Measurements from ENCODE around the gene MAZ.
"Not testable (repeated sequence)": the region's sequence is repeated elsewhere in the genome, so short reads cannot be mapped to it uniquely, and the experiment has no call there.

MAZ gene

GRCh38 chr16:29784901-29785500 is 21.3 kb upstream of the MAZ start:
- DNase-seq (ENCODE audit: low spot score), result no peak

GRCh38 chr16:29787155-29787554 is 19.2 kb upstream of the MAZ start:
- DNase-seq (ENCODE audit: low spot score), result not testable (repeated sequence)

- DNase-seq (ENCODE audit: low spot score), result no peak
Observed at GRCh38 chr16:29789775-29790182, 16.6 kb upstream of the MAZ start.

GRCh38 chr16:29790183-29790948 is 16.0 kb upstream of the MAZ start, which contains the start of gene KIF22:
TSS of gene KIF22 (plus strand) at chr16:29790751. CDS start at chr16:29790760, 9 bp downstream.
- peak; percentile 99 for DNase-seq (ENCODE audit: low spot score)

GRCh38 chr16:29790949-29791844 is 15.1 kb upstream of the MAZ start:
- no peak for DNase-seq (ENCODE audit: low spot score)

- no peak for DNase-seq (ENCODE audit: low spot score)
Observed at GRCh38 chr16:29791845-29792807, 14.2 kb upstream of the MAZ start.

- not testable (repeated sequence) for DNase-seq (ENCODE audit: low spot score)
Observed at GRCh38 chr16:29793153-29793552, 13.2 kb upstream of the MAZ start.

- no peak for DNase-seq (ENCODE audit: low spot score)
Observed at GRCh38 chr16:29794231-29794710, 12.1 kb upstream of the MAZ start.

- no peak for DNase-seq (ENCODE audit: low spot score)
Observed at GRCh38 chr16:29802416-29802935, 3.9 kb upstream of the MAZ start.

GRCh38 chr16:29804020-29804419 is 2.3 kb upstream of the MAZ start:
- no peak for DNase-seq (ENCODE audit: low spot score)

GRCh38 chr16:29804455-29805231 is 1.7 kb upstream of the MAZ start:
- DNase-seq (ENCODE audit: low spot score), result no peak

GRCh38 chr16:29805232-29806098 is 864 bp upstream of the MAZ start:
- DNase-seq (ENCODE audit: low spot score), result peak; percentile 98

- DNase-seq (ENCODE audit: low spot score), result no peak
Observed at GRCh38 chr16:29806641-29807425, 504 bp downstream of the MAZ start.

- peak; percentile 89 for DNase-seq (ENCODE audit: low spot score)
Observed at GRCh38 chr16:29807426-29808218, 1.3 kb downstream of the MAZ start.

GRCh38 chr16:29808219-29808900 is 2.0 kb downstream of the MAZ start:
- no peak for DNase-seq (ENCODE audit: low spot score)

GRCh38 chr16:29809031-29809747 is 2.9 kb downstream of the MAZ start:
- DNase-seq (ENCODE audit: low spot score), result no peak
